BE2C (cell line): Measurements from ENCODE around the gene FBXO31.

ENCODE experiments used
- DNase-seq: peaks from one replicate; pipeline ENCODE4 v3.0.0-alpha.2; 2020
- H3K27me3 ChIP-seq: fragments of 250-450 bp; sonication (Bioruptor Pico); 2 replicates; pipeline ENCODE4 v1.5.1; 2020; ENCODE audit warnings: mild to moderate bottlenecking
- H3K36me3 ChIP-seq: fragments of 250-450 bp; sonication (Bioruptor Pico); 2 replicates; pipeline ENCODE4 v1.5.1; 2020; ENCODE audit warnings: mild to moderate bottlenecking
- H3K4me1 ChIP-seq: fragments of 250-450 bp; sonication (Bioruptor Pico); 2 replicates; pipeline ENCODE4 v1.5.1; 2020
- H3K4me3 ChIP-seq: 2 replicates; pipeline ENCODE4 v1.5.1; 2011; ENCODE audit warnings: low read depth, low read length
- H3K9me3 ChIP-seq: fragments of 250-450 bp; sonication (Bioruptor Pico); 2 replicates; pipeline ENCODE4 v1.5.1; 2020
- CTCF ChIP-seq: IDR thresholded peaks from 2 replicates; pipeline ENCODE4 v1.5.1; 2012; ENCODE audit warnings: mild to moderate bottlenecking, low read depth, low read length

FBXO31 gene

GRCh38 chr16:87409781-87410180, 26.2 kb upstream of the FBXO31 start:
- no peak for DNase-seq
- H3K36me3 ChIP-seq: peaks cover 75% of the 10 kb centered on the region
- no peak for TF ChIP-seq CTCF

GRCh38 chr16:87409153-87409552, 25.6 kb upstream of the FBXO31 start:
- Histone ChIP-seq H3K9me3 (no peaks in the 10 kb centered on the region), H3K4me1 (peaks cover 4% of the 10 kb centered on the region), H3K36me3 (peaks cover 76% of the 10 kb centered on the region), H3K27me3 (no peaks in the 10 kb centered on the region), H3K4me3 (no peak overlapping the region)
- no peak for DNase-seq
- TF ChIP-seq CTCF: no peak

More at GRCh38 chr16:87409781-87410180, 26.2 kb upstream of the FBXO31 start:
- peaks cover 4% of the 10 kb centered on the region for H3K4me1 ChIP-seq
- no peaks in the 10 kb centered on the region for H3K9me3 ChIP-seq
- H3K27me3 ChIP-seq: no peaks in the 10 kb centered on the region
- no peak overlapping the region for H3K4me3 ChIP-seq

- Histone ChIP-seq H3K4me3 (no peak overlapping the region), H3K9me3 (no peaks in the 10 kb centered on the region), H3K27me3 (no peaks in the 10 kb centered on the region), H3K36me3 (peaks cover 73% of the 10 kb centered on the region), H3K4me1 (peaks cover 4% of the 10 kb centered on the region)
- DNase-seq: peak; percentile 40
- TF ChIP-seq CTCF: no peak
Observed at GRCh38 chr16:87407511-87408112, 24.0 kb upstream of the FBXO31 start.

GRCh38 chr16:87406495-87407088, 23.0 kb upstream of the FBXO31 start:
- H3K27me3 ChIP-seq: no peaks in the 10 kb centered on the region
- DNase-seq: no peak
- H3K4me1 ChIP-seq: peaks cover 4% of the 10 kb centered on the region
- no peak for TF ChIP-seq CTCF
- peaks cover 67% of the 10 kb centered on the region for H3K36me3 ChIP-seq
- no peak overlapping the region for H3K4me3 ChIP-seq
- H3K9me3 ChIP-seq: no peaks in the 10 kb centered on the region

GRCh38 chr16:87404764-87405625, 21.4 kb upstream of the FBXO31 start:
- H3K4me3 ChIP-seq: no peak overlapping the region
- H3K27me3 ChIP-seq: no peaks in the 10 kb centered on the region
- peaks cover 54% of the 10 kb centered on the region for H3K36me3 ChIP-seq
- no peak for DNase-seq
- no peak for TF ChIP-seq CTCF
- peaks cover 4% of the 10 kb centered on the region for H3K4me1 ChIP-seq
- H3K9me3 ChIP-seq: no peaks in the 10 kb centered on the region
